ENCODE data around the gene A4GNT.
A peak's percentile ranks its signal among the peaks of the same experiment; 100 is the strongest.
"Not testable (repeated sequence)": the region's sequence is repeated elsewhere in the genome, so short reads cannot be mapped to it uniquely, and the experiment has no call there.

A4GNT gene

GRCh38 chr3:138132239-138132638 is at the start of gene A4GNT:
A4GNT (minus strand) TSS chr3:138132390; CDS start chr3:138131256, 1,134 bp downstream.
- DNase-seq: no peak

- DNase-seq: no peak
Measured at GRCh38 chr3:138180375-138181029, 48.3 kb upstream of the A4GNT start.

- DNase-seq: peak; percentile 73
Measured at GRCh38 chr3:138174421-138175131, 42.4 kb upstream of the A4GNT start, which contains the start of gene DBR1. DBR1 (minus strand) TSS chr3:138174921; CDS start chr3:138174795, 126 bp downstream.

- no peak for DNase-seq
Measured at GRCh38 chr3:138173769-138174420, 41.7 kb upstream of the A4GNT start.

- no peak for DNase-seq
Measured at GRCh38 chr3:138172625-138173024, 40.4 kb upstream of the A4GNT start.

GRCh38 chr3:138165061-138165460 is 32.9 kb upstream of the A4GNT start:
- no peak for DNase-seq

- DNase-seq: no peak
Measured at GRCh38 chr3:138157743-138158142, 25.6 kb upstream of the A4GNT start.

- DNase-seq: no peak
Measured at GRCh38 chr3:138154534-138154933, 22.3 kb upstream of the A4GNT start.

- DNase-seq: no peak
Measured at GRCh38 chr3:138148503-138148902, 16.3 kb upstream of the A4GNT start.

GRCh38 chr3:138142181-138142580 is 10.0 kb upstream of the A4GNT start:
- not testable (repeated sequence) for DNase-seq

GRCh38 chr3:138140940-138141339 is 8.8 kb upstream of the A4GNT start:
- DNase-seq: no peak

GRCh38 chr3:138139691-138140090 is 7.5 kb upstream of the A4GNT start:
- DNase-seq: no peak

GRCh38 chr3:138137861-138138260 is 5.7 kb upstream of the A4GNT start:
- no peak for DNase-seq

GRCh38 chr3:138136201-138136600 is 4.0 kb upstream of the A4GNT start:
- DNase-seq: no peak

- no peak for DNase-seq
Measured at GRCh38 chr3:138135833-138136194, 3.6 kb upstream of the A4GNT start.

- no peak for DNase-seq
Measured at GRCh38 chr3:138135146-138135832, 3.1 kb upstream of the A4GNT start.

GRCh38 chr3:138127636-138128365 is 4.4 kb downstream of the A4GNT start:
- no peak for DNase-seq

- DNase-seq: no peak
Measured at GRCh38 chr3:138125548-138126221, 6.5 kb downstream of the A4GNT start.

GRCh38 chr3:138124706-138125355 is 7.4 kb downstream of the A4GNT start:
- no peak for DNase-seq

- DNase-seq: no peak
Measured at GRCh38 chr3:138124188-138124587, 8.0 kb downstream of the A4GNT start.

GRCh38 chr3:138119423-138119766 is 12.8 kb downstream of the A4GNT start:
- DNase-seq: no peak

Data from stimulated activated CD4-positive, alpha-beta T cell treated with anti-CD3 and anti-CD28 coated beads, Interleukin-1b, Interleukin-23, amount 100 ng/mL, for 48 hours (primary cell).